Astrocyte (in vitro differentiated cells and primary cell): ENCODE results near the gene KDM7A. TPM values are rescaled to one million over a fixed set of nuclear protein-coding genes. Genes with fewer than 3 reads are reported as not detected.

ENCODE experiments used
- DNase-seq: peaks from one replicate; pipeline ENCODE4 v3.0.0-alpha.2; 2010; ENCODE audit warnings: low read depth
- FAIRE-seq: peaks from 2 replicates; lab custom pipeline; 2011; peaks lifted over from hg19 to GRCh38; lab: Jason Lieb, UNC
- H2AFZ ChIP-seq: 2 replicates; pipeline ENCODE4 v1.6.0; 2012; ENCODE audit warnings: low read depth, low read length, inconsistent platforms
- H3K27ac ChIP-seq: 2 replicates; pipeline ENCODE4 v1.5.1; 2011; ENCODE audit warnings: low read depth, low read length, inconsistent platforms
- H3K27me3 ChIP-seq: 2 replicates; pipeline ENCODE4 v1.6.0; 2011; ENCODE audit warnings: low read length, inconsistent platforms; ENCODE audit not compliant: insufficient read depth
- H3K36me3 ChIP-seq: 2 replicates; pipeline ENCODE4 v1.5.1; 2011; ENCODE audit warnings: low read length, inconsistent platforms; ENCODE audit not compliant: insufficient read depth
- H3K4me1 ChIP-seq: 2 replicates; pipeline ENCODE4 v1.5.1; 2011; ENCODE audit warnings: low read length, inconsistent platforms; ENCODE audit not compliant: insufficient read depth
- H3K4me2 ChIP-seq: 2 replicates; pipeline ENCODE4 v1.6.0; 2012; ENCODE audit warnings: low read length, inconsistent platforms
- H3K4me3 ChIP-seq: 2 replicates; pipeline ENCODE4 v1.5.1; 2011; ENCODE audit warnings: low read depth, mild to moderate bottlenecking, low read length, inconsistent platforms; ENCODE audit not compliant: insufficient read depth
- H3K79me2 ChIP-seq: 2 replicates; pipeline ENCODE4 v1.6.0; 2012; ENCODE audit warnings: mild to moderate bottlenecking, low read length, inconsistent platforms; ENCODE audit not compliant: insufficient read depth
- H3K9ac ChIP-seq: 2 replicates; pipeline ENCODE4 v1.6.0; 2012; ENCODE audit warnings: mild to moderate bottlenecking, low read length, inconsistent platforms
- H3K9me3 ChIP-seq: 2 replicates; pipeline ENCODE4 v1.5.1; 2012; ENCODE audit warnings: low read depth, mild to moderate bottlenecking, low read length, inconsistent platforms; ENCODE audit not compliant: insufficient read depth
- H4K20me1 ChIP-seq: 2 replicates; pipeline ENCODE4 v1.6.0; 2012; ENCODE audit warnings: low read length, inconsistent platforms; ENCODE audit not compliant: insufficient read depth
- H3K27ac Mint-ChIP-seq: one replicate; pipeline ENCODE4 v1.8.0; 2021; ENCODE audit warnings: mild to moderate bottlenecking, mixed read lengths; ENCODE audit not compliant: unreplicated experiment
- H3K27me3 Mint-ChIP-seq: one replicate; pipeline ENCODE4 v1.8.0; 2021; ENCODE audit warnings: low read depth, mixed read lengths; ENCODE audit not compliant: unreplicated experiment
- H3K36me3 Mint-ChIP-seq: one replicate; pipeline ENCODE4 v1.8.0; 2021; ENCODE audit warnings: low read depth, mixed read lengths; ENCODE audit not compliant: unreplicated experiment
- H3K4me1 Mint-ChIP-seq: one replicate; pipeline ENCODE4 v1.8.0; 2021; ENCODE audit warnings: low read depth, mixed read lengths; ENCODE audit not compliant: unreplicated experiment
- H3K4me3 Mint-ChIP-seq: one replicate; pipeline ENCODE4 v1.8.0; 2021; ENCODE audit warnings: mild to moderate bottlenecking, moderate library complexity, mixed read lengths; ENCODE audit not compliant: unreplicated experiment
- H3K9me3 Mint-ChIP-seq: one replicate; pipeline ENCODE4 v1.8.0; 2021; ENCODE audit warnings: mild to moderate bottlenecking, mixed read lengths; ENCODE audit not compliant: unreplicated experiment
- EZH2 ChIP-seq: IDR thresholded peaks from 2 replicates; pipeline ENCODE4 v1.6.1; 2012; ENCODE audit warnings: mild to moderate bottlenecking, low read length, inconsistent platforms; ENCODE audit not compliant: insufficient read depth
- total RNA-seq: library from RNA; stranded (reverse); gene quantifications from 2 replicates; pipeline ENCODE4 v1.2.1, GENCODE V29; 2021
- TF ChIP-seq, protein P1 (sequence below): IDR thresholded peaks from 2 replicates; pipeline ENCODE4 v1.5.1; 2011; ENCODE audit warnings: low read depth, mild to moderate bottlenecking, inconsistent platforms, low read length, moderate library complexity; ENCODE audit not compliant: insufficient read depth

The KDM7A gene
- total RNA-seq, 1 donor from 2014 or later, result 5.4 TPM

DNA sequence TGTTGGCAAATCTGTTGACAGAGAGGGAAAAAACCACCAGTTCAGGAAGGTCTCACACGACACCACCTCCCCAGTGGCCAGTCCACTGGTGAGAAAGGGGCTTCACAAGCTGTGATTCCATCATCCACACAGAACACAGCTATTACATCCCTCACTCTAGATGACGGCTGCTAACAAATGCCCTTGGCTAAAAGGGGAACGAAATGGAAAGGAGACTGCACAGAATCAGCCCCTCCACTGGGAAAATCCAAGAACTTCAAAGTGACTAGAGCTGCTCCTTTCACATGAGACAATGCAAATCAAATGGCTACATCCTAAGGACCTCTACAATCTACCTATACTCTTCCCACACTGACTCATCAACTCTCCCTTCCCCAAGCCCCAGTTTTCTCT is 119.6 kb downstream of the KDM7A start:
- TF ChIP-seq EZH2, result no peak
- Histone ChIP-seq H3K4me2 (no peak overlapping the region), H2AFZ (no peak overlapping the region), H3K9ac (no peak overlapping the region), H3K4me1 (peaks cover 17% of the 10 kb centered on the region), H3K79me2 (no peaks in the 10 kb centered on the region), H4K20me1 (peaks cover 15% of the 10 kb centered on the region), H3K4me3 (no peak overlapping the region), H3K27me3 (no peaks in the 10 kb centered on the region), H3K9me3 (no peaks in the 10 kb centered on the region), H3K27ac (no peak overlapping the region), H3K36me3 (no peaks in the 10 kb centered on the region)
- H3K4me3 Mint-ChIP-seq, result no peak overlapping the region
- no peaks in the 10 kb centered on the region for H3K9me3 Mint-ChIP-seq
- H3K27me3 Mint-ChIP-seq, result no peaks in the 10 kb centered on the region
- DNase-seq (no peak), FAIRE-seq (no peak)
- H3K4me1 Mint-ChIP-seq, result peaks cover 41% of the 10 kb centered on the region
- no peak overlapping the region for H3K27ac Mint-ChIP-seq
- peaks cover 44% of the 10 kb centered on the region for H3K36me3 Mint-ChIP-seq

DNA sequence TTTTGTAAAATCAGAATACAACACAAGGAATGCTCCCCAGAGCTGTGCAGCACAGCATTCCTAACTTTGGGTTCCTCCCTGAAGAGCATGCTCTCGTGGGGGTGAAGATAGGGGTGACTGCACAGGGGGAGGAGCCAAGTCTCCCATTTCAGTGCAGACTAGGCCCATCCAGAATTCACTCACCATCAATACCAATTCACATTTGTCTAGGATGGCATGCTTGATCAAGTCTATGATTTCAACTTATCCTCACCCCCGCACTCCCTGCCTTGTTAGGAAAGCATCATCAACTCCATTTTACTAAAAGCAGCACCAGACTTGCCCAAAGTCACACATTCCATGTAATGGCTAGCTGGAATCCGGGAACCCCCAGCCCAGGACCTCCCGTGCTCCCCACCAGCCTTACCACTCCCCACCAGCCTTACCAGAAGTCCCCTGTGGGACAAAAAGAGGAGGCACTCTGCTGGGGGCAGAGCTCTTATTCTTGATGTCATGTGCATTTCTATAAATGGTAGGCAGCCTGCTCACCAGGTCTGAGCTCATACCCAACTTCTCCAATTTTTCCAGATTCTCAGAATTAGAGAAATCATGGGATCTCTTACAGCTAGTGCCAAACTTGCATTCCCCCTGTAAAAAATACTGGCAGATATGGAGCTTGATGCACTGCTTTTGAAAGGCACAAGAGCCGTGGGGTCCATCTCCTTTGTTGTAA is 120.2 kb downstream of the KDM7A start:
- Histone ChIP-seq H3K4me3 (no peak overlapping the region), H3K4me2 (no peak overlapping the region), H3K9me3 (no peaks in the 10 kb centered on the region), H3K27ac (no peak overlapping the region), H3K27me3 (no peaks in the 10 kb centered on the region), H2AFZ (no peak overlapping the region), H3K9ac (no peak overlapping the region), H4K20me1 (peaks cover 15% of the 10 kb centered on the region), H3K79me2 (no peaks in the 10 kb centered on the region), H3K36me3 (no peaks in the 10 kb centered on the region), H3K4me1 (peaks cover 17% of the 10 kb centered on the region)
- no peak for TF ChIP-seq EZH2
- TF ChIP-seq, protein P1, sequence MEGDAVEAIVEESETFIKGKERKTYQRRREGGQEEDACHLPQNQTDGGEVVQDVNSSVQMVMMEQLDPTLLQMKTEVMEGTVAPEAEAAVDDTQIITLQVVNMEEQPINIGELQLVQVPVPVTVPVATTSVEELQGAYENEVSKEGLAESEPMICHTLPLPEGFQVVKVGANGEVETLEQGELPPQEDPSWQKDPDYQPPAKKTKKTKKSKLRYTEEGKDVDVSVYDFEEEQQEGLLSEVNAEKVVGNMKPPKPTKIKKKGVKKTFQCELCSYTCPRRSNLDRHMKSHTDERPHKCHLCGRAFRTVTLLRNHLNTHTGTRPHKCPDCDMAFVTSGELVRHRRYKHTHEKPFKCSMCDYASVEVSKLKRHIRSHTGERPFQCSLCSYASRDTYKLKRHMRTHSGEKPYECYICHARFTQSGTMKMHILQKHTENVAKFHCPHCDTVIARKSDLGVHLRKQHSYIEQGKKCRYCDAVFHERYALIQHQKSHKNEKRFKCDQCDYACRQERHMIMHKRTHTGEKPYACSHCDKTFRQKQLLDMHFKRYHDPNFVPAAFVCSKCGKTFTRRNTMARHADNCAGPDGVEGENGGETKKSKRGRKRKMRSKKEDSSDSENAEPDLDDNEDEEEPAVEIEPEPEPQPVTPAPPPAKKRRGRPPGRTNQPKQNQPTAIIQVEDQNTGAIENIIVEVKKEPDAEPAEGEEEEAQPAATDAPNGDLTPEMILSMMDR, result no peak
- FAIRE-seq, result no peak
- H3K9me3 Mint-ChIP-seq, result no peaks in the 10 kb centered on the region
- H3K4me1 Mint-ChIP-seq, result peaks cover 40% of the 10 kb centered on the region
- peaks cover 48% of the 10 kb centered on the region for H3K36me3 Mint-ChIP-seq
- no peak overlapping the region for H3K27ac Mint-ChIP-seq
- DNase-seq, result no peak
- H3K27me3 Mint-ChIP-seq, result no peaks in the 10 kb centered on the region
- no peak overlapping the region for H3K4me3 Mint-ChIP-seq

DNA sequence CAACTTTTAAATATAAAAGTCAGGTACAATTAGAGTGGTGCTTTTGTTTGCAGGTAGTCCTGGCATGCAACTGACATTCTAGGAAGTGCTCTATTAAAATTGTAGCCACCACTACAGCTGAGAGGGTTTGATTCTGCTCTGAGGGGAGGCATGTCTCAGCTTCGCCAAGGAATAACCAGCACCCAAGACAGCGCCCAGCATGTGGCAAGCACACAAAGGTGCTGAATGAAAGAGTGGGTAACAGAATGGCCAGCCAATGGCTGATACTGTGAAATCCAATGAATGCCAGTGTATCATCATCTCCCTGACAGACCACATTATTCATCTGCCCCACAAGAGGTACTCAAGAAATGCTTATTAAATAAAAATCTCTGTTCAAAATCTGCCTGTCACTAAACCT is 121.0 kb downstream of the KDM7A start:
- no peak overlapping the region for H3K9ac ChIP-seq

More for the DNA sequence above, 121.0 kb downstream of the KDM7A start:
- H3K4me2 ChIP-seq, result no peak overlapping the region
- Mint-ChIP-seq H3K9me3 (no peaks in the 10 kb centered on the region), H3K27me3 (no peaks in the 10 kb centered on the region), H3K27ac (no peak overlapping the region), H3K4me1 (peaks cover 32% of the 10 kb centered on the region), H3K36me3 (peaks cover 50% of the 10 kb centered on the region), H3K4me3 (no peak overlapping the region)
- H3K36me3 ChIP-seq, result no peaks in the 10 kb centered on the region
- H2AFZ ChIP-seq, result no peak overlapping the region
- no peak overlapping the region for H3K27ac ChIP-seq
- H3K27me3 ChIP-seq, result no peaks in the 10 kb centered on the region
- no peak for TF ChIP-seq EZH2
- TF ChIP-seq, protein P1, result no peak
- no peaks in the 10 kb centered on the region for H3K9me3 ChIP-seq
- DNase-seq, result no peak
- H3K4me1 ChIP-seq, result peaks cover 17% of the 10 kb centered on the region
- H3K4me3 ChIP-seq, result no peak overlapping the region
- no peak for FAIRE-seq
- H3K79me2 ChIP-seq, result no peaks in the 10 kb centered on the region
- peaks cover 10% of the 10 kb centered on the region for H4K20me1 ChIP-seq
